ENCODE measurements around the gene CD37.
"Not testable (repeated sequence)": the region's sequence is repeated elsewhere in the genome, so short reads cannot be mapped to it uniquely, and the experiment has no call there.

CD37 gene

GRCh38 chr19:49348305-49349189 is 13.3 kb downstream of the CD37 start:
- DNase-seq: no peak

- no peak for DNase-seq
Measured at GRCh38 chr19:49349567-49349966, 14.4 kb downstream of the CD37 start.

GRCh38 chr19:49355909-49356353 is 20.7 kb downstream of the CD37 start:
- DNase-seq: no peak

GRCh38 chr19:49356382-49356781 is 21.2 kb downstream of the CD37 start:
- DNase-seq: no peak

- no peak for DNase-seq
Measured at GRCh38 chr19:49357186-49357585, 22.0 kb downstream of the CD37 start.

- DNase-seq: no peak
Measured at GRCh38 chr19:49359851-49360820, 24.9 kb downstream of the CD37 start.

- peak; percentile 23 for DNase-seq
Measured at GRCh38 chr19:49361438-49362047, 26.3 kb downstream of the CD37 start.

GRCh38 chr19:49362048-49362928 is 27.1 kb downstream of the CD37 start, which contains the start of gene TEAD2:
Gene TEAD2 (minus strand): TSS chr19:49362416. CDS start chr19:49360075, 2,341 bp downstream.
- peak; percentile 41 for DNase-seq

GRCh38 chr19:49362929-49363267 is 27.7 kb downstream of the CD37 start:
- DNase-seq: no peak

- peak; percentile 95 for DNase-seq
Measured at GRCh38 chr19:49363268-49364082, 28.3 kb downstream of the CD37 start, which contains the start of gene DKKL1. Gene DKKL1 (plus strand): TSS chr19:49363877. CDS start chr19:49363999, 122 bp downstream.

GRCh38 chr19:49364083-49364737 is 29.0 kb downstream of the CD37 start:
- DNase-seq: no peak

GRCh38 chr19:49366110-49366509 is 30.9 kb downstream of the CD37 start:
- no peak for DNase-seq

- DNase-seq: no peak
Measured at GRCh38 chr19:49368711-49369358, 33.6 kb downstream of the CD37 start.

- DNase-seq: no peak
Measured at GRCh38 chr19:49371184-49371583, 36.0 kb downstream of the CD37 start.

- DNase-seq: not testable (repeated sequence)
Measured at GRCh38 chr19:49373174-49373573, 38.0 kb downstream of the CD37 start.

- no peak for DNase-seq
Measured at GRCh38 chr19:49374665-49375434, 39.6 kb downstream of the CD37 start.

- no peak for DNase-seq
Measured at GRCh38 chr19:49378512-49378911, 43.3 kb downstream of the CD37 start.

- no peak for DNase-seq
Measured at GRCh38 chr19:49380391-49380790, 45.2 kb downstream of the CD37 start.

GRCh38 chr19:49382639-49383038 is 47.4 kb downstream of the CD37 start:
- DNase-seq: no peak
